GM18502 (cell line): ENCODE measurements around the gene PKP4.
"Not testable (repeated sequence)": the region's sequence is repeated elsewhere in the genome, so short reads cannot be mapped to it uniquely, and the experiment has no call there.

ENCODE experiments used
- ATAC-seq: cut with Tn5 transposase; IDR thresholded peaks from one replicate; pipeline ENCODE4 v1.9.1; 2021; ENCODE audit warnings: mild to moderate bottlenecking; ENCODE audit not compliant: unreplicated experiment, poor library complexity

PKP4 gene

DNA sequence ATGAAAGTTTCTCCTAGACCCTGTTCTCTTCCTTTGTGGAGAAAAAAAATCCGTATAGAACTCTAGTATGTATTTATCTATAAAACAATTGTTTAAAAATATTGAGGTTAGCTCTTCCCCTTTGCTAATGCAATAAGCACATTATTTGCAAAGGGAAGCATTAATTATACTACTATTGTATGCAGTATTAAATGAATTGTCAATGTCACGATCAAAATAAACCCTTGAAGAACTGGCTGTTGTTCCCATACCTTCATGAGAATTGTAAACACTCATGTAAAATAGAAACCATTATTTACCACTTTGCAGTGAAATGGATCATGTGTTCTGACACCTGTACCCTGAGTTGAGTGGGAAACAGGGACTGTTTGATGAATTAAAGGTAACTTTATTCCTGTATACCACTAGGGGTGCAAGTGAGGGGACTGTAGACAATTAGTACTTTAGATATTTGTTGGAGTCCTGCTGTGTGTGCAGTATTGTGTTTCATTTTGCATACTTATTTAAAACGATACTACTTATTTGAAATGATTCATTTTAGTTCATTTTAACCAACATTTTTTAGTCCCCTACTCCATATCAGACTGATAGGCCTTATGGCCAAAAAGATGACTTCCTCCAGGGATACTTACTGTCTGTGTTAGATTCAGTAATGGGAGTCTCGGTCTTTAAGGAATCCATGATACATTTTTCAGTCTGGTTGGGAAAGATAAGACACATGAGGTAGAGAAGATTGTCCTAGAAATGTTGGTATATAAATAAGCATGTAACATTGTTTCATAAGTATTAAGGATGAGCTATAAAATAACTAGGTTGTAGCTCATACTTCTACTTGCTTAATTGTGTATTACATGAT, 7.9 kb downstream of the PKP4 start:
- ATAC-seq: peak; percentile 73

DNA sequence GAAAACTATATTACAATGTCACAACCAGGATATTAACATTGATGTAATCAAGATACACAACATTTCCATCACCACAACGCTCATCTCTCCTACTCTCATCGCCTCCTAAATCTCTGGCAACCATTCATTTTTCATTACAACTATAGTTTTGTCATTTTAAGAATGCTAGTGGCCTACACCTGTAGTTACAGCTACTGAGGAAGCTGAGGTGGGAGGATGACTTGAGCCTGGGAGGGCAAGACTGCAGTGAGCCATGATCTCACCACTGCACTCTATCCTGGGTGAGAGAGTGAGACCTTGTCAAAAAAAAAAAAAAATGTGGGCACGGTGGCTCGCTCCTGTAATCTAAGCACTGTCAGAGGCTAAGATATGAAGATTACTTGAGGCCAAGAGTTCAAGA, 10.5 kb downstream of the PKP4 start:
- ATAC-seq: no peak

DNA sequence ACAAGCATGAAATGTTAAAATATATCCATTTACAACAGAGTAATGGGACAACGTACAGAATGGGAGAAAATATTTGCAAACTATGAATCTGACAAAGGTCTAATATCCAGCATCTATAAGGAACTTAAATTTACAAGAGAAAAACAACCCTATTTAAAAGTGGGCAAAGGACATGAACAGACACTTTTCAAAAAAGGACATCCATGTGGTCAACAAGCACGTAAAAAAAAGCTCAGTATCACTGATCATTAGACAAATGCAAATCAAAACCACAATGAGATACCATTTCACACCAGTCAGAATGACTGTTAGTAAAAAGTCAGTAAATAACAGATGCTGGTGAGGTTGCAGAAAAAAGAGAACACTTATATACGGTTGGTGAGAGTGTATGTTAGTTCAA, 16.1 kb downstream of the PKP4 start:
- ATAC-seq: not testable (repeated sequence)

DNA sequence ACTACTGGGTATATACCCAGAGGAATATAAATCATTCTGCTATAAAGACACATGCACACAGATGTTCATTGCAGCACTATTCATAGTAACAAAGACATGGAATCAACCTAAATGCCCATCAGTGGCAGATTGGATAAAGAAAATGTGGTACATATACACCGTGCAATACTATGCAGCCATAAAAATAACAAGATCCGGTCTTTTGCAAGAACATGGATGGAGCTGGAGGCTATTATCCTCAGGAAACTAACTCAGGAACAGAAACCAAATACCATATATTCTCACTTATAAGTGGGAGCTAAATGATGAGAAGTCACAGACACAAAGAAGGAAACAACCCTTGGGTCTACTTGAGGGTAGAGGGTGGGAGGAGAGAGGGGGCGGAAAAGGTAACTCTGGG, 16.5 kb downstream of the PKP4 start:
- not testable (repeated sequence) for ATAC-seq

DNA sequence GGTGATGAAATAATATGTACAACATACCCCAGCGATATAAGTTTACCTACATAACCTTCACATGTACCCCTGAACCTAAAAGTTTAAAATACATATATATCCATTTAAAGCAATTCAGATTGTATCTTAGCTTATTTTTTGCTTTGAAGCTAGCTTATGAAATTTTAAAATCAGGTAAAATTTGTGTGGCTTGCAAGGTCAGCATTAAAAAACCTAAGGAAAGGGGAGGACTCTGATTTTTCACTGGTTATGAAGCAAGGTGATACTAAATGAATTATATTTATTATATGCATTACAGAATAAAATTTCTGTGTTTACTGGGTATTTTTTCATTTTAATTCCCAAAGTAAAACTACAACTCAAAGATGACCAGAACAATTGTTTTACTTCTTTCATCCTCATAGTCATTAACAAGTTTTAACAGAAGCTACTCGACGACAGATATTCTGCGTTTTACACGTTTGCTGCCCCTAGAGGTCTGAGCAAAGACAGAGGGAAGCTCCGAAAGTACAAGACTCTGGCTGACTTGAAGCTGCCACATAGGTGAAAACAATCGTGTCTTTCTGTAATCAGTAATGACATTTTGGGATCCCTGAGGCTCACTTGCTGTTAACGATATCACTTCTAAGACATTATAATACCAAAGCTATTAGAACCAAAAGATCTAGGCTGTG, 17.1 kb downstream of the PKP4 start:
- ATAC-seq: no peak

DNA sequence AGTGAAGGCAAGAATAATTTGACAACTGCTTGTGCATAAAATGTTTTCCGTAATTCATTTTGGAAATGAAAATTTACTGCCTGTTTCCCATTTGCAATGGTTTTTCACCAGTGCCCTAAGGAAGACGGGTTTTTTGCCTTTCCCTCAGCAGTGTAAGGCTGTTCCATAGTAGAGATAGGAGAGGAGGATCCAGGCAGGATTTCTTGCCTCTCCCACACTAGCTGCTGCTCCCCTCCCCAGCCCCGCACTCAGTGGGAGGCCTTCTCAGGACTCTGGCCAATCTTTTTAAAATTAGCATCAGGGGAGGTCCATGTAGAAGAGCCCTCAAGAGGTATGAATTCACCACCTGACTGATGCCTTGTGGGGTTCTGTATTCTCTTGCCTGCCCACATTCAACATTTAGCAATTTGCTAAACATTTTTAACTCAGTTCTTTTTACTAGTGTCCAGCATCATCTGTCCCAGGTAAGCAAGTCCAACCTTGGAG, 17.8 kb downstream of the PKP4 start:
- ATAC-seq: not testable (repeated sequence)

DNA sequence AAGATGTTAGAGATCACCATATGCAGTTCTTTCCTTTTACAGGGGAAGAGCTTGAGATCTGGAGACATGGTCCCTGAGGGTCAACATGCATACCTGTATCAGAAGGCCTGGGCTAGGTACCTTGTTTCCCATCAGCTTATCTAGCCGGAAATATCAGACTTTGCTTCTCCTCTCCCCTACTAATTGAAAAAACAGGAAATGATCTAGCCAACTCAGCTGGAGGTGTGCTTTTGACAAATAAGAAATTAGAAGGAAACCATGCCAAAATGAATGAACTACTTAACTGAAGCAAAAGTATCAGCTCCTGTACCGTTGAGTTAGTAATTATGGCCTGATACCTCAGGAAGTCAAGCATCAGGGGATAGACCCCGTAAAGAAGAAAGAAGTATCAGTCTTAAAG, 20.4 kb downstream of the PKP4 start:
- ATAC-seq: no peak

DNA sequence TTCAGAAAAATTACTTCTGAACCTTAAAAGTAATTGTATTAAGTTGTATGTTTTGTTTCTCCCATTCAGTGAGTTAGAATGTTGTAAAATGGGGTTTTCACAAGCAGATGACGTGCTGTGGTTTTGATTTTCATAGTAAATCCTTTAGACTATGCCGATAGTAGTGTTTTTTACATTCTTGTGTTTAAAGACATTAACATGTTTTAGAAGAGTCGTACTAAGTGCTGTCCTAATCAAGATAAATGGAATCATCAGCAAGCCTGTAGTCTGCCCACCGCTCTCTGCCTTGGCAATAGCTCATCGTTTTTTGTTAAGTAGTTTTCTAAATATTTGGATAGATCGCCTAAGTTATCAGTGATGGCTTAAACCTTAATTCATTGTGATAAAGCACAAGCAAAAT, 21.5 kb downstream of the PKP4 start:
- no peak for ATAC-seq

DNA sequence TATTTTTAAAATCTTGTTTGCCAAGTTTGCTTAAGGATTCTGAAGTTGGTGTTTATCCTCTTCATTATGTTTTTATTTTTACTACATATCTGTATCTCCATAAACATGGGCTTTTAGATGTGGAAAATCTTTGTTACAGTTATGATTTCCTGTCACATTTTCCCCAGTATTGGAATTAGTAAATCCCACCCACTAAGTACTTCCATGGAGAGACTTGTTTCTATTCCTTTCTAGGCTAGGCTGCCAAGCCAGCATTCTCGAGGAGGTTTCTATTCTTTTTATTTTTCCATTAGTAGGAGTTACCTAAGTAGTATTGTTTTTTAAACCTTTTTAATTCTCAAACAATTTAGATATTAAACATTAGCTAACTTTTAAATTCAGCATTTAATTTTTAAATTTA, 22.1 kb downstream of the PKP4 start:
- ATAC-seq: no peak

DNA sequence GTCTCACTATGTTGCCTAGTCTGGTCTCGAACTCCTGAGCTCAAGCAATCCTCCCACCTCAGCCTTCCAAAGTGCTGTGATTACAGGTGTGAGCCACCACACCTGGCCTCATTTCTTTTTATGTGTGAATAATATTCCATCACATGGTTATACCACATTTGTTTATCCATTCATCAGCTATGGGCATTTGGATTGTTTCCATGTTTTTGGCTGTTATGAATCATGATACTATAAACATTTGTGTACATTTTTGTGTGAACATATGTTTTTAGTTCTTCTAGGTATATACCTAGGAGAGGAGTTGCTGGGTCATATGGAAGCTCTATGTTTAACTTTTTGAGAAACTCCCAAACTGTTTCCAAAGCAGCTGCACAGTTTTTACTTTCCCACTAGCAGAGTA, 24.4 kb downstream of the PKP4 start:
- ATAC-seq: no peak

DNA sequence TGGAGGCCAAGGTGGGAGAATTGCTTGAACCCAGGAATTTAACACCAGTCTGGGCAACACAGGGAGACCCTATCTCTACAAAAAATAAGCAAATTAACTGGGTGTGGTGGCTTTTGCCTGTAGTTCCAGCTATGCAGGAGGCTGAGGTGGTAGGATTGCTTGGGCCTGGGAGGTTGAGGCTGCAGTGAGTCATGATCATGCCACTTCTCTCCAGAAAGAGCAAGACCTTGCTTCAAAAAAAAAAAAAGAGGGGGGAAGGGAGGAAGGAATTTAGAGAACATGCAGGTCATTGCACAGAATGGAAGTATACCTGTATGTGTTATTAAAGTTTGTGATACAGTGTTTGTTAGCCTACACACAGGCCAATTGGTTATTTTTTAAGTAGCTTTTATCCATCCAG, 25.8 kb downstream of the PKP4 start:
- ATAC-seq: no peak

DNA sequence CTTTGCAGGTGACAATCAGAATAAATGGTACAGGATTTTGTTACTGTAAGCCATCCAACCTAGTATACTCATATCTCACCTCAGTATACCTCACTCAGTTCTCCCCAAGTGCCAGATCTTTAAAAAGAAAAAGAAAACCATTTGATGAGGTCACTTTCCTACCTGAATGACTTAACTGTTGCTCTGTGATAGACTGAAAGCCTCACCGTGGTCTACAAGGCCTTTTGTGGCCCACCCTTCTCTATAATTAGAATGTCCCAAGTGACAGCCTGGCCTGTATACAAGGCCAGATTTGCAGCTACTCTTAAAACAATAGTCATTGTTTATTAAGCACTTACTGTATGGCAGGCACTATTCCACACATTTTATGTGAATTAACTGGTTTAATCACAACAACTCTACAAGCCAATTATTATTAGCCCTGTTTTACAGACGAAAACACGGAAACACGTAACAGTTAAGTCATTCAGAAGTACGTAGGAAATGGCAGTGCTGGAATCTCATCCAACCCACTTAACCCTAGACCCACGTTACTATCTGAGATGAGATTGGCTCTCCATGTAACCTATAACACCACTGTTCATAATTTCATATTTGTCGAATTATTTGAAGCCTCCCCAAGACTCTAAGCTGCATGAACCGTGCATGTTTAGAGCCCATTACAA, 28.3 kb downstream of the PKP4 start:
- peak; percentile 59 for ATAC-seq

DNA sequence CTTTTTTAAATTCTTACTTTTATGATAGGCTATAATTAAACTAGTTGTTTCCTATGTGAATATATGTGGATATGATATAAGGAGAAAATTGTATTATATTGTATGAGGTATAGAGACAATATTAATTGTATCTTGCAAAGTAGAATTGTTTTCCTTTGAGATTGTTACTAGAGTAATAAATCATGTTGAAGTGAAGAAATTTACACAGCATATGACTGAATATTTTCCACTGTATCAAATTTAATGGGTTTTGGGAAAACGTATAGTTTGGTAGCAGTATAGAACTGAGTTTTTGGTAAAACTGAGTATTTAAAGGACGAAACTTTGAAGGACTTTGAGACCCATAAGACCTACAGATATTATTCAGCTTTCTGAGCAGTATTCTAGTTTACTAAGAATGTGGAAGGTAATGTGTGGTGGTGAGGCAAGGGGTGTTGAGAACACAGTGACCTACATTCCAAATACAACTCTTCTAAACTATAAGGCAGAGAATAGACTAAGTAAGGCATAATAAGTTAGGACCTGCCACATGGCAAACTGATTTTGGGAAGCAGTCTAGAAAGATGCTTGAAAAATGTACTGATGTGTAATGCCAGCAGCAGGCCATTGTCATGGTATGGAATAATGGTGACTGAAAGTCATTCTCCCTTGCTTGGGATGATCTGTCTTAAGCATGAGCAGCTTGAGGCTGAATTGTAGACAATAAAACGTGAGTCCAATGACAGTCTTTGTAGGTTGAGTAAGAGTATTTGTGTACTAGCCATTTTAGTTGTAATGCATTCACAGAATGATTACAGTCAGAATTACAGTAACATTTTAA, 29.6 kb downstream of the PKP4 start:
- ATAC-seq: no peak

DNA sequence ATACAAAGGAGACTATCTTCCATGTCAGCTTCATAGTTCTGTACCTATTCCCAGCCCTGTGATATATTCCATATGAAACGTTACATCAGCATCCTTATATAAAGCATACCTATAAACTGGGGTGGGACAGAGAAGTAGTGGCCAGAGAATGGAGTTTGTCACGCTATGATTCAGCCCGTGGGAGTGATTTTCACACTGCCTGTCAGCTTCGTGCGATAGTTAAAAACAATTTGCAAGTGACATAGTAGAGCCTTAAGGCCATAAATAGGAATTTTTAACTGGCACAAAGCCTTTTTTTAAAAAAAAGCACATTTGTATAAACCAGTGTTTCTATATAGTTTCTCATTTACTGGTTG, 30.2 kb downstream of the PKP4 start:
- no peak for ATAC-seq

DNA sequence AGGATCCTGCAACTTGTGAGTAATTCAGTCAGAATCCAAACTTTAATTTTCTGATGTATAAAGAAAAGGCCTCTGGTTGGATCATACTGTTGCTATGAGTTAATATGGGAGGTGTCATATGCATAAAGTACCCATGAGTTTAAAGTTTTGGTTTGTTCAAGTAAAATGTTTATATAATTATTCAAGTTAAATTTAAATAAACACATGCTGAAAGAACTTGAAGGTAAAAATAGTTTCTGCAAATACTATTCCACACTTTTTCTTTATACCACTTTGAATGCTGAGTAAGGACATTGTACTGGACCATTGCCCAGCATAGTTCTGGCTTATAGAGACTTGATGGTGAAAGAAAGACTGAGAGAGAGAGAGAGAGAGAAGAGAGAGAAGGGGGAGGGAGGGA, 30.7 kb downstream of the PKP4 start:
- ATAC-seq: no peak

DNA sequence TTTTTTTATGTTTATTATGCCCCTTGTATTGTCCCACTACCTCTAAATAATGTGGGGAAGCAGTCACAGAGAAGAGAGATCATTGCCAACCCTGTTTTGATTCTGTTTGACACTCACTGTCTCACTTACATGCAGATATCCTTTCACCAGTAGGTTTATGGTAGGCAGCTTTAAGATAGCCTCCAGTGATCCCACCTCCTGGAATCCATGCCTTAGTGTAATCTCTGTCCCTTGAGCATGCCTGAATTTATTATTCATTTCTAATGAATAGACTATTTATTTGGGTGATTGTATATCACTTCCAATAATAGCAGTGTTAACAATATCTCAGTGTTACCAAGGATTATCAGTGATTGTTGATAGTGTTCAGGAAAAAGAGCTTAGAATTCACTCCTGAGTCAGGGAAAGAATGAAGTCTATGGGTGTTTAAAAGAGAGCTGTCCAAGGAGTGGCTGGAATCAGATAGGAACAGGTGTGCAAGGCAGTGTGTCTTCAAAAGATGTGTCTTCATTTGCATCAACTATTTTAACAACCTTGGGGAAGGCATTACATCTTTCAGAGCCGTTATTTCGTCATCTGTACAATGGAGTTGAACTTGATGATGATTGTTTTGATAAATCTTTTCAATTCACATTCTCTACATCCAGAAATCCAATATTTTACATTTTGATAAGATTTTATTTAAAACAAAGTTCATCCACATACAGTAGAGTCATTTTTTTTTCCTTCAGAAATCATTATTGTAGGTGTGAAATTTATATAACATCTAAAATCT, 31.9 kb downstream of the PKP4 start:
- no peak for ATAC-seq

DNA sequence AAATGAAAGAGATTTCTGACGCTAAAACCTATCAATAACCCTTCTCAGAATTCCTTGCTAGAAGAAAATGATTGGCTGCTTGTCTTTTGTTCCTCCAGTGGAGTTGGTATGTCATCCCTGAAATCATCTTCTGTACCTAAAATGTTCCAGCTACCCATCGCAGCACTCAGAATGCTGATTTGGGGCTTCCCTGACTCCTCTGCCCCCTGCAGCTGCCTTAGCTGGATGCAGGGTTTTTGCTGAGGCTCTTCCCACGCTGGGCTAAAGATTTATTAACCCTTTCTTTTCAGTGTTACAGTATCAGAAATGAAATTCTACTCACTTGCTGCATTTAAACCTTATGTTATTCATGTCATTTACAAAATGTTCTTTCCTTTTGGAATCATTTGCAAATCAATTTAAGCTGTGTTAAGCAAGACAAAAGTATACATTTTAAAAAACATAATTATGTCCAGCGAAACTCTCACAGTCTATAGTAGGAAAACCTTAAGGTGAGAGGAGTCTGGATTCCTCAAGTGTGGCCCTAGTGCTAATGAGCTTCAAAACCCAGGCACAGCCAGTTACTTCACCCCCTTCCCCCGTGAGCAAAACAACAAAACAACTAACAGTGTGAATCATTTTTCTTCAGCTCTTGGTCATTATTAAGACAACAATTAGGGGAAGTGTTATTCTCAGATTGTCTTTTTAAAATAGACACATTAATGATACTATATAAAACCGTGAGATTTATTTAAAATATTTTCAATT, 32.8 kb downstream of the PKP4 start:
- ATAC-seq: no peak

DNA sequence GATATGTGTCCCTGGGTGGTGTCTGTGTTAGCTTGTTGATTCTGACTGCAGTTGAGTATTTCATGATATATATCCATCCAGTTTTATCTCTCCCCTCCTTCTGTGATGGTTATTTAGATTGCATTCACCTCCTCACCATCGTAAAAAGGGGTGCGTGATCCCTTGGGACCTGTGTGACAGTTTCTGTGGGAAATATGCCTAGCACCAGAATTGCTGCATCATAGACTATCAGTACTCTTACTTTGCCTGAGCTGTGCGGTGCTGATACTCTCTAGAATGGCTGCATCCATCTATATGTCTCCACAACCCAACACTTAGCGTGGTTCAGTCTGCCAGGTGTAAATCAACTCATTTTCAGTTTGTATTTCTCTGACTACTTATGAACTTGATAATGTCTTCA, 34.3 kb downstream of the PKP4 start:
- ATAC-seq: no peak

DNA sequence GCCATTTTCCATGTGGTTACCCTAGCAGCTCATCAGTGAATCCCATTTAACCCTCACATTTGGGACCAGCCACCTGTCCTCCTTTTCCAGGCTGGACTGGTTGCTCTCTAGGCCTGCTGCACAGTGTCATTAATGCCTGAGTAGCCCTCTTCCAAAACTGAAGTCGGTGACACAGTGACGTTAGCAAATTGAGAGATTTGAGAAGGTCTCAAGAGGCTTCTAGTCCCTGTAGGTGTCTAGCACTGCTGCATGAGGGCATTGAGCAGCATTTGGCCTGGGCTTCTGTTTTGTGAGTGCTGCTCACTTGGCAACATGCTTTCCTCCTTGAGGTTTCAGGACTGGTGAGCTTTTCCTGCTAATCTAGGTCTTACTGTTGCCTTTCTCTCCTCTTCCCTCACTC, 36.7 kb downstream of the PKP4 start:
- no peak for ATAC-seq
